GM12878 (cell line): ENCODE data around the gene TM7SF2. TPM values are rescaled to one million over a fixed set of nuclear protein-coding genes. Genes with fewer than 3 reads are reported as not detected.

Experiments used
- ATF7 ChIP-seq: fragments of 450-650 bp; IDR thresholded peaks from 2 replicates; pipeline ENCODE4 v1.6.1; 2016; ENCODE audit warnings: low read depth, mild to moderate bottlenecking
- CEBPZ ChIP-seq: fragments of 150-350 bp; IDR thresholded peaks from 2 replicates; pipeline ENCODE4 v1.6.1; 2016; ENCODE audit warnings: low read depth, low read length
- CHD4 ChIP-seq: fragments of 200-600 bp; sonication (generic); IDR thresholded peaks from 2 replicates; pipeline ENCODE4 v1.6.1; 2016; ENCODE audit warnings: mild to moderate bottlenecking
- CREB1 ChIP-seq: IDR thresholded peaks from 2 replicates; pipeline ENCODE4 v1.6.1; 2012; ENCODE audit warnings: low read depth, mild to moderate bottlenecking, inconsistent platforms
- ESRRA ChIP-seq: IDR thresholded peaks from 2 replicates; pipeline ENCODE4 v1.6.1; 2012; ENCODE audit warnings: mild to moderate bottlenecking, low read length, improper control_type of control experiment
- FOXM1 ChIP-seq: IDR thresholded peaks from 2 replicates; pipeline ENCODE4 v1.6.1; 2012; ENCODE audit warnings: low read depth, mild to moderate bottlenecking, inconsistent platforms, low read length, moderate library complexity
- GABPA ChIP-seq: IDR thresholded peaks from 2 replicates; pipeline ENCODE4 v1.6.1; 2014; ENCODE audit warnings: antibody characterized with exemption, low read depth, mild to moderate bottlenecking, inconsistent platforms
- IKZF2 ChIP-seq, 2 experiments: fragments of 450-650 bp; IDR thresholded peaks; 2 replicates each; pipeline ENCODE4 v1.6.1; 2017; ENCODE audit warnings: mild to moderate bottlenecking in 2 of 2, moderate library complexity in 2 of 2
- JUNB ChIP-seq: IDR thresholded peaks from 2 replicates; pipeline ENCODE4 v1.6.1; 2016; ENCODE audit warnings: antibody characterized with exemption, mild to moderate bottlenecking
- MTA3 ChIP-seq: IDR thresholded peaks from 2 replicates; pipeline ENCODE4 v1.6.1; 2012; ENCODE audit warnings: low read length, inconsistent platforms, borderline replicate concordance
- NBN ChIP-seq: fragments of 450-650 bp; IDR thresholded peaks from 2 replicates; pipeline ENCODE4 v1.6.1; 2016
- NFYA ChIP-seq: IDR thresholded peaks from 2 replicates; pipeline ENCODE4 v1.6.1; 2011; ENCODE audit warnings: low read depth, mild to moderate bottlenecking, low read length, improper control_type of control experiment, borderline replicate concordance
- NR2C2 ChIP-seq: IDR thresholded peaks from 2 replicates; pipeline ENCODE4 v1.6.1; 2011; ENCODE audit warnings: borderline replicate concordance, low read depth; ENCODE audit not compliant: control insufficient read depth, insufficient read length
- POLR2AphosphoS2 ChIP-seq: IDR thresholded peaks from 2 replicates; pipeline ENCODE4 v1.6.1; 2011; ENCODE audit warnings: low read depth, mild to moderate bottlenecking, low read length, improper control_type of control experiment, moderate library complexity
- RBBP5 ChIP-seq: fragments of 200-600 bp; sonication (generic); conservative IDR thresholded peaks from 2 replicates; pipeline ENCODE4 v1.6.1; 2016
- SREBF2 ChIP-seq: IDR thresholded peaks from 2 replicates; pipeline ENCODE4 v1.6.1; 2012; ENCODE audit warnings: mild to moderate bottlenecking, low read length
- SUZ12 ChIP-seq: fragments of 200-600 bp; sonication (generic); IDR thresholded peaks from one replicate; pipeline ENCODE4 v1.6.1; 2018; ENCODE audit warnings: antibody characterized with exemption, mild to moderate bottlenecking; ENCODE audit not compliant: unreplicated experiment
- ZNF217 ChIP-seq: fragments of 450-650 bp; IDR thresholded peaks from 2 replicates; pipeline ENCODE4 v1.6.1; 2017; ENCODE audit warnings: antibody characterized with exemption, mild to moderate bottlenecking
- polyA plus RNA-seq, 11 experiments: library from polyadenylated mRNA; depleted of rRNA in 4 of 11; unstranded in 6 of 11; stranded (reverse) in 5 of 11; fragments of >200 nt; fragmentation: Nextera tagmentation in 4 of 11; fragmentation: Illumina TruSeq in 1 of 11; extraction: Ambion mirVana in 4 of 11; extraction: Trizol in 1 of 11; gene quantifications; 1 replicate in 1 of 11; 2 replicates in 10 of 11; pipeline versions ENCODE4 v1.2.1 to v1.2.3, GENCODE V29; 2011 to 2016; ENCODE audit warnings: inconsistent platforms in 2 of 11, missing spikeins in 2 of 11, low read depth in 1 of 11
- total RNA-seq, 4 experiments: library from RNA; depleted of rRNA in 3 of 4; stranded (reverse); fragments of >200 nt in 3 of 4; fragmentation: Illumina TruSeq in 1 of 4; extraction: Trizol in 1 of 4; gene quantifications; 2 replicates each; pipeline versions ENCODE4 v1.2.1 to v1.2.3, GENCODE V29; 2013 to 2021
- TF ChIP-seq, protein P1 (sequence below): fragments of 450-650 bp; IDR thresholded peaks from 2 replicates; pipeline ENCODE4 v1.6.1; 2014; ENCODE audit warnings: mild to moderate bottlenecking
- TF ChIP-seq, protein P2 (sequence below): fragments of 450-650 bp; IDR thresholded peaks from 2 replicates; pipeline ENCODE4 v1.6.1; 2017; ENCODE audit warnings: mild to moderate bottlenecking, moderate library complexity
- TF ChIP-seq, protein P3 (sequence below): IDR thresholded peaks from 2 replicates; pipeline ENCODE4 v1.6.1; 2012; ENCODE audit warnings: low read depth, low read length, improper control_type of control experiment
- TF ChIP-seq, protein P4 (sequence below): IDR thresholded peaks from 2 replicates; pipeline ENCODE4 v1.6.1; 2011; ENCODE audit warnings: low read depth, mild to moderate bottlenecking, low read length, moderate library complexity, borderline replicate concordance; ENCODE audit errors: extremely low read depth

Gene TM7SF2
- total and polyA plus RNA-seq, 10 of the 15 experiments (the other 5 are each of a cell fraction or from before 2014, with no cell fraction given) = 0.52 to 57.7 (median 20.7) TPM

GRCh38 chr11:65132238-65132987 lies 20.7 kb downstream of the TM7SF2 start (continued):
- no peak for TF ChIP-seq CEBPZ
- TF ChIP-seq FOXM1 = no peak
- TF ChIP-seq POLR2AphosphoS2 = no peak
- no peak for TF ChIP-seq NR2C2
- no peak for TF ChIP-seq ZNF217
- no peak for TF ChIP-seq GABPA
- TF ChIP-seq, protein P1, sequence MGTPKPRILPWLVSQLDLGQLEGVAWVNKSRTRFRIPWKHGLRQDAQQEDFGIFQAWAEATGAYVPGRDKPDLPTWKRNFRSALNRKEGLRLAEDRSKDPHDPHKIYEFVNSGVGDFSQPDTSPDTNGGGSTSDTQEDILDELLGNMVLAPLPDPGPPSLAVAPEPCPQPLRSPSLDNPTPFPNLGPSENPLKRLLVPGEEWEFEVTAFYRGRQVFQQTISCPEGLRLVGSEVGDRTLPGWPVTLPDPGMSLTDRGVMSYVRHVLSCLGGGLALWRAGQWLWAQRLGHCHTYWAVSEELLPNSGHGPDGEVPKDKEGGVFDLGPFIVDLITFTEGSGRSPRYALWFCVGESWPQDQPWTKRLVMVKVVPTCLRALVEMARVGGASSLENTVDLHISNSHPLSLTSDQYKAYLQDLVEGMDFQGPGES = no peak
- TF ChIP-seq ATF7 = no peak
- no peak for TF ChIP-seq JUNB
- no peak for TF ChIP-seq NBN
- TF ChIP-seq SUZ12 = no peak
- no peak for TF ChIP-seq SREBF2
- TF ChIP-seq, protein P2, sequence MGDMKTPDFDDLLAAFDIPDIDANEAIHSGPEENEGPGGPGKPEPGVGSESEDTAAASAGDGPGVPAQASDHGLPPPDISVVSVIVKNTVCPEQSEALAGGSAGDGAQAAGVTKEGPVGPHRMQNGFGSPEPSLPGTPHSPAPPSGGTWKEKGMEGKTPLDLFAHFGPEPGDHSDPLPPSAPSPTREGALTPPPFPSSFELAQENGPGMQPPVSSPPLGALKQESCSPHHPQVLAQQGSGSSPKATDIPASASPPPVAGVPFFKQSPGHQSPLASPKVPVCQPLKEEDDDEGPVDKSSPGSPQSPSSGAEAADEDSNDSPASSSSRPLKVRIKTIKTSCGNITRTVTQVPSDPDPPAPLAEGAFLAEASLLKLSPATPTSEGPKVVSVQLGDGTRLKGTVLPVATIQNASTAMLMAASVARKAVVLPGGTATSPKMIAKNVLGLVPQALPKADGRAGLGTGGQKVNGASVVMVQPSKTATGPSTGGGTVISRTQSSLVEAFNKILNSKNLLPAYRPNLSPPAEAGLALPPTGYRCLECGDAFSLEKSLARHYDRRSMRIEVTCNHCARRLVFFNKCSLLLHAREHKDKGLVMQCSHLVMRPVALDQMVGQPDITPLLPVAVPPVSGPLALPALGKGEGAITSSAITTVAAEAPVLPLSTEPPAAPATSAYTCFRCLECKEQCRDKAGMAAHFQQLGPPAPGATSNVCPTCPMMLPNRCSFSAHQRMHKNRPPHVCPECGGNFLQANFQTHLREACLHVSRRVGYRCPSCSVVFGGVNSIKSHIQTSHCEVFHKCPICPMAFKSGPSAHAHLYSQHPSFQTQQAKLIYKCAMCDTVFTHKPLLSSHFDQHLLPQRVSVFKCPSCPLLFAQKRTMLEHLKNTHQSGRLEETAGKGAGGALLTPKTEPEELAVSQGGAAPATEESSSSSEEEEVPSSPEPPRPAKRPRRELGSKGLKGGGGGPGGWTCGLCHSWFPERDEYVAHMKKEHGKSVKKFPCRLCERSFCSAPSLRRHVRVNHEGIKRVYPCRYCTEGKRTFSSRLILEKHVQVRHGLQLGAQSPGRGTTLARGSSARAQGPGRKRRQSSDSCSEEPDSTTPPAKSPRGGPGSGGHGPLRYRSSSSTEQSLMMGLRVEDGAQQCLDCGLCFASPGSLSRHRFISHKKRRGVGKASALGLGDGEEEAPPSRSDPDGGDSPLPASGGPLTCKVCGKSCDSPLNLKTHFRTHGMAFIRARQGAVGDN = no peak
- TF ChIP-seq RBBP5 = no peak
- 0 out of 2 replicates have a peak, but pooled peaks have one; percentile 19 for TF ChIP-seq MTA3
- TF ChIP-seq IKZF2 (IDR thresholded peaks at IDR 0.05) = peak in 1 of 2 experiments; percentile 13; a peak in 1 of 4 replicates
- TF ChIP-seq, protein P3, sequence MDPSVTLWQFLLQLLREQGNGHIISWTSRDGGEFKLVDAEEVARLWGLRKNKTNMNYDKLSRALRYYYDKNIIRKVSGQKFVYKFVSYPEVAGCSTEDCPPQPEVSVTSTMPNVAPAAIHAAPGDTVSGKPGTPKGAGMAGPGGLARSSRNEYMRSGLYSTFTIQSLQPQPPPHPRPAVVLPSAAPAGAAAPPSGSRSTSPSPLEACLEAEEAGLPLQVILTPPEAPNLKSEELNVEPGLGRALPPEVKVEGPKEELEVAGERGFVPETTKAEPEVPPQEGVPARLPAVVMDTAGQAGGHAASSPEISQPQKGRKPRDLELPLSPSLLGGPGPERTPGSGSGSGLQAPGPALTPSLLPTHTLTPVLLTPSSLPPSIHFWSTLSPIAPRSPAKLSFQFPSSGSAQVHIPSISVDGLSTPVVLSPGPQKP = no peak
- TF ChIP-seq, protein P4, sequence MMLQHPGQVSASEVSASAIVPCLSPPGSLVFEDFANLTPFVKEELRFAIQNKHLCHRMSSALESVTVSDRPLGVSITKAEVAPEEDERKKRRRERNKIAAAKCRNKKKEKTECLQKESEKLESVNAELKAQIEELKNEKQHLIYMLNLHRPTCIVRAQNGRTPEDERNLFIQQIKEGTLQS = no peak
- no peak for TF ChIP-seq NFYA
- TF ChIP-seq CHD4 = no peak
- no peak; the same call in 1 of the 2 replicates for TF ChIP-seq CREB1
- TF ChIP-seq ESRRA = no peak
